Caco-2 (cell line): ENCODE measurements around the gene CORIN. TPM values are rescaled to one million over a fixed set of nuclear protein-coding genes. Genes with fewer than 3 reads are reported as not detected.

Source experiments
- BruUV-seq: library from RNA; stranded (reverse); fragments of 400-500 nt; replicated peaks from 2 replicates; lab custom pipeline; 2021; lab: Mats Ljungman, UMichigan
- CTCF ChIA-PET: fragments of 300-600 bp; sonication (Branson Sonifier 250); formaldehyde crosslinking; loops from one replicate; lab custom pipeline; 2022; ENCODE audit warnings: antibody characterized with exemption; lab: Charles Lee
- POLR2A ChIA-PET: fragments of 300-600 bp; sonication (Branson Sonifier 250); formaldehyde crosslinking; loops from one replicate; lab custom pipeline; 2022; ENCODE audit warnings: antibody characterized with exemption; lab: Charles Lee
- DNase-seq, 2 experiments: peaks; one replicate each; pipeline versions ENCODE4 v3.0.0 to v3.0.0-alpha.2; 2020 to 2022
- H3K27me3 ChIP-seq: replicated peaks from 2 replicates; pipeline ENCODE4 v1.6.0; 2011; ENCODE audit warnings: low read length; ENCODE audit not compliant: control insufficient read depth, insufficient read depth
- H3K36me3 ChIP-seq: 2 replicates; pipeline ENCODE4 v1.5.1; 2011; ENCODE audit warnings: low read length; ENCODE audit not compliant: control insufficient read depth, insufficient read depth
- H3K4me1 ChIP-seq: fragments of 250-450 bp; sonication (Bioruptor Pico); 2 replicates; pipeline ENCODE4 v1.5.1; 2020; ENCODE audit warnings: mild to moderate bottlenecking
- H3K4me3 ChIP-seq: 2 replicates; pipeline ENCODE4 v1.5.1; 2011; ENCODE audit warnings: low read depth, mild to moderate bottlenecking, control low read depth, low read length
- H3K9me3 ChIP-seq: fragments of 250-450 bp; sonication (Bioruptor Pico); 2 replicates; pipeline ENCODE4 v1.5.1; 2020; ENCODE audit warnings: mild to moderate bottlenecking, moderate library complexity
- H3K27ac Mint-ChIP-seq: one replicate; pipeline ENCODE4 v1.8.0; 2022; ENCODE audit warnings: mixed read lengths; ENCODE audit not compliant: unreplicated experiment
- H3K27me3 Mint-ChIP-seq: one replicate; pipeline ENCODE4 v1.8.0; 2022; ENCODE audit warnings: mixed read lengths; ENCODE audit not compliant: insufficient read depth, unreplicated experiment
- H3K36me3 Mint-ChIP-seq: one replicate; pipeline ENCODE4 v1.8.0; 2022; ENCODE audit warnings: mild to moderate bottlenecking, mixed read lengths; ENCODE audit not compliant: insufficient read depth, unreplicated experiment
- H3K4me1 Mint-ChIP-seq: one replicate; pipeline ENCODE4 v1.8.0; 2022; ENCODE audit warnings: low read depth, mixed read lengths; ENCODE audit not compliant: unreplicated experiment
- H3K4me3 Mint-ChIP-seq: one replicate; pipeline ENCODE4 v1.8.0; 2022; ENCODE audit warnings: mild to moderate bottlenecking, moderate library complexity, mixed read lengths; ENCODE audit not compliant: unreplicated experiment
- H3K9me3 Mint-ChIP-seq: one replicate; pipeline ENCODE4 v1.8.0; 2022; ENCODE audit warnings: mixed read lengths; ENCODE audit not compliant: unreplicated experiment
- intact Hi-C: fragments of 100-400 bp; cut with micrococcal nuclease; formaldehyde crosslinking; loops from one replicate; pipeline ENCODE4 v1.10.0; 2022; ENCODE audit not compliant: unreplicated experiment
- total RNA-seq: library from RNA; stranded (reverse); gene quantifications from 2 replicates; pipeline ENCODE4 v1.2.3, GENCODE V29; 2022
- TF ChIP-seq, protein P1 (sequence below), 2 experiments: fragments of 200-600 bp in 1 of 2; IDR thresholded peaks; 1 replicate in 1 of 2; 2 replicates in 1 of 2; pipeline versions ENCODE4 v1.5.1 to v1.8.0; 2011 to 2022; ENCODE audit warnings: antibody characterized with exemption in 1 of 2, control low read depth in 1 of 2, inconsistent platforms in 1 of 2, low read depth in 1 of 2, low read length in 1 of 2, mild to moderate bottlenecking in 1 of 2, moderate library complexity in 1 of 2; ENCODE audit not compliant: insufficient read depth in 1 of 2, severe bottlenecking in 1 of 2, unreplicated experiment in 1 of 2

Gene CORIN
- total RNA-seq, 1 experiment from 2014 or later: 0.27 TPM

DNA sequence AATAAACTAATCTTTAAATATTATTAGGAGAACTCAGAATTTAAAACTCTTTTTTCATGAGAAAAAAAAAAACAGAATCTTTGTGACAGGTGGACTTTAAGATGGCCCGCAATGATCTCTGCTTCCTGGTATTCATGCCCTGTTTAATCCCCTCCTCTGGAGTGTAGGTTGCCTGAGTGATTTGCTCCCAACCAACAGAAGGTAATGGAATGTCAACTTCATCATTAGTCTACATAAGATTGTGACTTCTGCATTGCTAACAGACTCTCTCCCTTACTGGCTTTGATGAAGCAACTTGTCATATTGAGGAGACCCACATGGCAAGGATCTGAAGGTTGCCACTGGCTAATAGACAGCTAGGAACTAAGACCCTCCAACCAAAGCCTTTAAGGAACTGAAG, 88.8 kb downstream of the CORIN start:
- Mint-ChIP-seq H3K9me3 (peaks cover 16% of the 10 kb centered on the region), H3K27me3 (no peaks in the 10 kb centered on the region), H3K36me3 (no peaks in the 10 kb centered on the region), H3K27ac (no peak overlapping the region), H3K4me3 (no peak overlapping the region), H3K4me1 (no peaks in the 10 kb centered on the region)
- TF ChIP-seq, protein P1, sequence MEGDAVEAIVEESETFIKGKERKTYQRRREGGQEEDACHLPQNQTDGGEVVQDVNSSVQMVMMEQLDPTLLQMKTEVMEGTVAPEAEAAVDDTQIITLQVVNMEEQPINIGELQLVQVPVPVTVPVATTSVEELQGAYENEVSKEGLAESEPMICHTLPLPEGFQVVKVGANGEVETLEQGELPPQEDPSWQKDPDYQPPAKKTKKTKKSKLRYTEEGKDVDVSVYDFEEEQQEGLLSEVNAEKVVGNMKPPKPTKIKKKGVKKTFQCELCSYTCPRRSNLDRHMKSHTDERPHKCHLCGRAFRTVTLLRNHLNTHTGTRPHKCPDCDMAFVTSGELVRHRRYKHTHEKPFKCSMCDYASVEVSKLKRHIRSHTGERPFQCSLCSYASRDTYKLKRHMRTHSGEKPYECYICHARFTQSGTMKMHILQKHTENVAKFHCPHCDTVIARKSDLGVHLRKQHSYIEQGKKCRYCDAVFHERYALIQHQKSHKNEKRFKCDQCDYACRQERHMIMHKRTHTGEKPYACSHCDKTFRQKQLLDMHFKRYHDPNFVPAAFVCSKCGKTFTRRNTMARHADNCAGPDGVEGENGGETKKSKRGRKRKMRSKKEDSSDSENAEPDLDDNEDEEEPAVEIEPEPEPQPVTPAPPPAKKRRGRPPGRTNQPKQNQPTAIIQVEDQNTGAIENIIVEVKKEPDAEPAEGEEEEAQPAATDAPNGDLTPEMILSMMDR (IDR thresholded peaks at IDR 0.05; ENCODE audit: insufficient read depth in 1 of 2, low read depth in 1 of 2, low read length in 1 of 2, severe bottlenecking in 1 of 2, unreplicated experiment in 1 of 2): no peak
- DNase-seq: no peak
- CTCF ChIA-PET: no interaction called here
- Histone ChIP-seq H3K4me1 (no peaks in the 10 kb centered on the region; the same call in 1 of the 2 replicates), H3K27me3 (no peaks in the 10 kb centered on the region), H3K9me3 (no peaks in the 10 kb centered on the region; the same call in 1 of the 2 replicates), H3K4me3 (no peak overlapping the region), H3K36me3 (no peaks in the 10 kb centered on the region)
- intact Hi-C loops: no loop called here
- POLR2A ChIA-PET: no interaction called here
- no TSS peak for BruUV-seq

DNA sequence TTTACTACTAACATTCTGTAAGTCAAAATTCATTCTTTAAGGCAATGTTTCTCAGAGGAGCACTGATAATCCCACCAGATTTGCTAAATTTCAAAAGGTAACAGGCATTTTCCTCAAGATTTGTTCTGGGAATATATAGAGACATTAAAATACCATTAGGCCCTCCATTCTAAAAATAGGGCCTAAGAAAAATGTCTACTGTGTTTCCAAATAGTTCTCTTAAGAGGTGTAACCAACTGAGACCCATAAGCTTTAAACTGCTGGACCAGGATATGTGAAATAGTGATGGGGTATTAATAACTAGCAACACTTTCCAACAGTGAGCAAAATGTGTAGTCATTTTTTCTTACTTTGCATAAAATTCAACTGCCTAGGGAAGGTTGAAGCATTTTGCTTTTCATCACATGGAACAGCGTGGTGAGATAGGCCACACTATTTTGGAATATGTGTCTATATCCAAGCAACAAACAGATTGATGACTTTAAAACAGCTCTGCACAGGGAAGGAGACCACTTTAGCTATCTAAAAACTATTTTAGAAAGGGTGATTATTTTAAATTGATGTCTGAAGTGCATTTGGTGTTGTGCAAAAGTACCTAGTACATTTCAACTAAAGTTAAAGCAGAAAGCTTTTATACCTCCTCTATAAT, 89.9 kb downstream of the CORIN start:
- DNase-seq: no peak
- Histone ChIP-seq H3K27me3 (no peaks in the 10 kb centered on the region), H3K9me3 (no peaks in the 10 kb centered on the region; the same call in 1 of the 2 replicates), H3K4me3 (no peak overlapping the region), H3K36me3 (no peaks in the 10 kb centered on the region), H3K4me1 (no peaks in the 10 kb centered on the region; the same call in 1 of the 2 replicates)
- CTCF ChIA-PET: no interaction called here
- BruUV-seq: no TSS peak
- no peaks in the 10 kb centered on the region for H3K4me1 Mint-ChIP-seq
- POLR2A ChIA-PET: no interaction called here
- no peaks in the 10 kb centered on the region for H3K27me3 Mint-ChIP-seq
- H3K27ac Mint-ChIP-seq: no peak overlapping the region
- intact Hi-C loops: no loop called here
- H3K9me3 Mint-ChIP-seq: peaks cover 18% of the 10 kb centered on the region
- no peak overlapping the region for H3K4me3 Mint-ChIP-seq
- no peaks in the 10 kb centered on the region for H3K36me3 Mint-ChIP-seq
- TF ChIP-seq, protein P1 (IDR thresholded peaks at IDR 0.05; ENCODE audit: insufficient read depth in 1 of 2, low read depth in 1 of 2, low read length in 1 of 2, severe bottlenecking in 1 of 2, unreplicated experiment in 1 of 2): no peak

DNA sequence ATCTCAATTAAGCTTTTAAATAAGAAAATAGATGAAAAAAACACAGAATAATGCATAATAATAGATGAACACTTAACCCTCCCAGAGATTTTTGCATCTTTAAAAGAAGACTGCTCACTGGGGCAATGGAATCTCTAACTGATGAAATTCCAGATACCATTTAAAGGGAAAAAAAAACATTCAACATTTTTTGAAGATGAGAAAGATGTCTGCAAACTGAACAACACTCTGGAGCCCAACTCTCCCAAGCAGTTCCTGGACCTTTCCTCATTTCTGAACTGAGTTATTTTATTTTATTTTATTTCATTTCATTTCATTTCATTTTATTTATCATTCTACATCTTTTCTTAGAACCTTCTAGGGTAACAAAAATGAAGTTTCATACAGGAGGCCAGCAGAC, 90.7 kb downstream of the CORIN start:
- Histone ChIP-seq H3K27me3 (no peaks in the 10 kb centered on the region), H3K9me3 (no peaks in the 10 kb centered on the region), H3K36me3 (no peaks in the 10 kb centered on the region), H3K4me1 (no peaks in the 10 kb centered on the region; the same call in 1 of the 2 replicates), H3K4me3 (no peak overlapping the region)
- intact Hi-C loops: no loop called here
- Mint-ChIP-seq H3K9me3 (peaks cover 13% of the 10 kb centered on the region), H3K4me3 (no peak overlapping the region), H3K4me1 (no peaks in the 10 kb centered on the region), H3K27ac (no peak overlapping the region), H3K27me3 (no peaks in the 10 kb centered on the region), H3K36me3 (no peaks in the 10 kb centered on the region)
- ChIA-PET POLR2A (no interaction called here), CTCF (no interaction called here)
- BruUV-seq: no TSS peak
- DNase-seq: no peak
- TF ChIP-seq, protein P1 (IDR thresholded peaks at IDR 0.05; ENCODE audit: insufficient read depth in 1 of 2, low read depth in 1 of 2, low read length in 1 of 2, severe bottlenecking in 1 of 2, unreplicated experiment in 1 of 2): no peak
